CD4-positive, alpha-beta T cell treated with Interleukin-6 at 100 ng/mL for 8 hours (primary cell): ENCODE measurements around the gene CSRP2.

Source experiments
- DNase-seq: peaks from one replicate; pipeline ENCODE4 v3.0.0-alpha.2; 2020; ENCODE audit warnings: mixed read lengths, low spot score

CSRP2 gene

DNA sequence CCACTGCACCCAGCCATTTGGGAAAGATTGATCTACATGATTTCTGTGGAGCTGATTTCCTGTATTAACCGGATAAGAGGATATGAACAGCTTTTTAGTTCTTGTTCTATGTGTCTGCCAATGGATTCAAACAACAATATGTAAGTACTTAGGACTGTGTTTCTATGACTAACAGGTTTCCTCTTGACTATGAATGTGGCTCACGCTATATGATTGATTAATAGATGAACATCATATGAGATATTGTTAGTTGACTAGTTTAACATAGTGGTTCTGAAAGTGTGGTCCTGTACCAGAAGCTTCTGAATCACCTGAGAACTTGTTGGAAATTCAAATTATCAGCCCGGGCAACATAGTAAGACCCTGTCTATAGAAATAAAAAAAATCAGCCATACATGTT, 12.8 kb upstream of the CSRP2 start:
- no peak for DNase-seq

DNA sequence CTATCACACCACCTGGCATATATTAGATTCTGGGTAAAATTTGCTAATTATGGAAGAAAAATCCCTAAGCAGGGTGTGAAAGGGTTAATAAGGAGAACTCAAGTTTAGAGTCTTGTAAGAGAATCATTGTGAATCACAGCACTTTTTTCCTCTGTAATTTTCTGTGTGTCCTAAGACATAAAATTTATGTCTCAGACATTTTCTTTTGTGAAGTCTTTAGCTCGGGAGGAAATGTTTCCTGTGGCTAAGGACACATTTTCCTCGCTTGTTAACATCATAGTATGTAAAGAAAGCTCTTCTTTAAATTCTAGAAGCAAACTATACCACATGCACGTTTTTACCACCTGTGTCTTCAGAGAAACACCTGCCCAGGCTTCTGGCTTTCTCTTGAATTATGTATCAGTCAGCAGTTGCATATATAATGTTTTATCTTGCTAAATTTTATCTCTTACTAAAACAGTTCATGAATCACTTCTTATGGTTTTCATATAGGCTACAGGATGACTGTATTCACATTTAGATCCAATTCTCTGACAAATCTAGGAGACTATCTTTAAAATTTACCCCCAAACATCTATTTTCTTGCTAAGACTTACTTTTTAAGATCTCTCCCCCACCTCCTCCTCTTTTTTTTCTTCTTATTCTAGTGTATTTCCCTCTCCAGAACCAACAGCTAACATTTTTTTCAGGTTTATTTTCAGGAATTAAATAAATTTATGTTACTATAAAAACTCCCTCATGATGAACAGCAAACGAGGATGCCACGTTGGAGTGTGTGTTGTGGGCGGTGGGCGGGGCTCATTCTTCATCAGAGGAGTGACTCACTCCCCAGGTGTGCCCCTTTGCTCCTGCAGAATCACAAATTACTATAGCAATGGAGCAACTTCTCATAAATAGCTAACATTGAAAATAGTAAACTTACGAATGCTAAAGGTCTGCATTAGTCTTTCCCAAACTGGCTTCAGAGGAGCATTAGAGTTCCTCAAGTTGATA, 11.6 kb upstream of the CSRP2 start:
- no peak for DNase-seq

DNA sequence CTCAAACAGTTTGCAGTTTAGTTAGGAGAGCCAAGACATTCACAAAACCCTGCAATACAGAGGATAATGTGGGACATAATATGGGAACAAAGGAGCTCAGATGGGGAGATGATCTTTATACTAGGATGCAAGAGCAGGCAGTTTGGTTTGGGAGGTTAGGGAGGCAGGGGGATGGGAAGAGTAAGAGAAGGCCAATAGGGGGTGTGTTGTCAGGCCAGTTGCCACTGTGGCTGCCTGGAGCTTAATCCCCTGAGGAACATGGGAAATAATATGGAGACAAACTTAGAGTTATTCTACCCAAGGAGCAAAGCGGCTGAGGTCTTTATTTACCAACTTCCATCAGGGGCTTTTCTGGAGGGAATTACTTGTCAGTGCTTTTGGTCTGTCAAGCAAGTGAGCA, 10.0 kb upstream of the CSRP2 start:
- no peak for DNase-seq

DNA sequence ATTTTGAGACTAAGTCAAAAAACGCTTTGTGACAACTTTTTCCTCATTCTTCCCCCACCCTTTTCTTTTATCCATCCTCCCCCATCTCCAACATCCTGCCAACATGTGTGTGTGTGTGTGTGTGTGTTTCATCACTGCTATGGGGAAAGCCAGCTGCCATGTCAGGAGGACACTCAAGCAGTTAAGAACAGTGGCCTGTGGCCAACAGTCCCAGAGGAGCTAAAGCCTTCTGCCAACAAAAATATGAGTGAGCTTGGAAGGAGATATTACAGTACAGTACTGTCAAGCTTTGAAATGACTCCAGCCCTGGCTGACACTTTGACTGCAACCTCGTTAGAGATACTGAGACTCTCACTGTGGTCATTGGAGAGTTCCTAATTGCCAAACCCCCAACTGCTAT, 5.0 kb upstream of the CSRP2 start:
- no peak for DNase-seq

DNA sequence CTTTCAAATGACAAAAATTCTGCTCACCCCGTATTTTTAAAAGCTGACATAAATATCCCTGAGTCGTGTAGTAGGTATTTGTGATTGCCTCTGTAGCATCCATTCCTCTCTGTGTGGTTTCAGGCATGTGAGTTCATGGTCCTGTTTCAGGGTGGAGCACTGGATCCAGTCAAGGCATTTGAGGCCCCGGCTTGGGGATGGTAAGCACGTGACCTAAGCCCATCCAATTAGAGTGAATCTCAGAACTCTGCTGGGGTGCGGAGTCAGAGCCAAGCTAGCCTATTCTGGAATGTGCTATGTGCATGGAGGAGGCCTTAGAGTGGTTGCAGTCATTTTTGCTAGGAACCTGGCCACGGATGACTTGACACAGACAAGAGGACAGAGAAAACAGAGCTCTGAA, 4.3 kb upstream of the CSRP2 start:
- no peak for DNase-seq

DNA sequence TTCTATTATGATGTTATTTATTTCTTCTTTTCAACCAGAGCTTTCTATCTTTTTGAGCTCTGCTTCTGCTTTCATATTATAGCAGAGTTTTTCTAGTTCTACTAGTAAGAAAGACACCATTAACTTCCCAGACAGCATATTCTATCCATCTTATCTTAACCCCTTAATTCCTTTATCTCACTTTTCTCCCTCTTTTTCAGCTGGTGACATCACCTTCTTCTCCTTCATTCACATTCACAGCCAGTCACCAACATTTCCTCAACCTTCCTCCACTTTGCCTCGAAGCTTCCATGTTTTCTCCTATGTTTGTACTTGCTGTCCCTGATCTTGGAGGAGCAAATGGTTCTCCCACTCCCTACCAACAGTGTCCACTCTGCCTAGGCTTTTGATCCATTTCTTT, 3.5 kb upstream of the CSRP2 start:
- DNase-seq: no peak

DNA sequence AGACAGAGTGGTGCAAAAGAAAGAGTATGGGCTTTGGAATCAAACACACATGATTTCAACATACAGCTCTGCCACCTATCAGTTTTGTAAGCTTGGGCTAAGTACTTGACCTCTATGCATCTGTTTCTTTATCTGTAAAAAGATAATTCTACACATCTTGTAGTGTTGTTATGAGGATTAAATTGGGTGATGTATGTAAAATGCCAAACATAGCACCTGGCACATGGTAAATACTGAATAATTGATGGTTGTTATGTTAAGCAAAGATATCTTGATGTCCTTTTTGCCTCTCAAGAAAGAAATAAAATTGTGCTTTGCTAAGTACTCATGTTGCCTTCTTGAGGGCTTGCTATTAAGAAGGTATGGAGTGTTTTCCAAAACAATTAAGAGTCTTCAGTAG, 2.3 kb upstream of the CSRP2 start:
- DNase-seq: no peak

DNA sequence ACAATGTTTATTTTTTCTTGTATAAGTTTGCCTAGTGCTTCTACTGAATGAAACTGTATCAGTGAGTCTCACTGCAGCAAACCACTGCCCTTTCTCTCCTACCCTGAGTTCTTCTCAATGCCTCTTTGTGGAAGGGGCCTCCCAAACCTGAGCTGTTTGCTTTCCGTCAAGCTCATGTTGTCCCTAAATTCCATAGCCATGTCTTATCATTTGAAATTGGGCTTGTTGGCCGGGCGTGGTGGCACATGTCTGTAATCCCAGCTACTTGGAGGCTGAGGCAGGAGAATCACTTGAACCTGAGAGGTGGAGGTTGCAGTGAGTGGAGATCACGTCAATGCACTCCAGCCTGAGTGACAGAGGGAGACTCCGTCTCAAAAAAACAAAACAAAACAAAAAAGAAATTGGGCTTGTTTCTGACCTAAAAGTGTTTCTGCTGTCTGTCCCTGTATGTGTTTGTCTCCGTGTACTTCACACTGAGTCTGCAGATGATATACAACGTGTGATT, 1.8 kb upstream of the CSRP2 start:
- no peak for DNase-seq

DNA sequence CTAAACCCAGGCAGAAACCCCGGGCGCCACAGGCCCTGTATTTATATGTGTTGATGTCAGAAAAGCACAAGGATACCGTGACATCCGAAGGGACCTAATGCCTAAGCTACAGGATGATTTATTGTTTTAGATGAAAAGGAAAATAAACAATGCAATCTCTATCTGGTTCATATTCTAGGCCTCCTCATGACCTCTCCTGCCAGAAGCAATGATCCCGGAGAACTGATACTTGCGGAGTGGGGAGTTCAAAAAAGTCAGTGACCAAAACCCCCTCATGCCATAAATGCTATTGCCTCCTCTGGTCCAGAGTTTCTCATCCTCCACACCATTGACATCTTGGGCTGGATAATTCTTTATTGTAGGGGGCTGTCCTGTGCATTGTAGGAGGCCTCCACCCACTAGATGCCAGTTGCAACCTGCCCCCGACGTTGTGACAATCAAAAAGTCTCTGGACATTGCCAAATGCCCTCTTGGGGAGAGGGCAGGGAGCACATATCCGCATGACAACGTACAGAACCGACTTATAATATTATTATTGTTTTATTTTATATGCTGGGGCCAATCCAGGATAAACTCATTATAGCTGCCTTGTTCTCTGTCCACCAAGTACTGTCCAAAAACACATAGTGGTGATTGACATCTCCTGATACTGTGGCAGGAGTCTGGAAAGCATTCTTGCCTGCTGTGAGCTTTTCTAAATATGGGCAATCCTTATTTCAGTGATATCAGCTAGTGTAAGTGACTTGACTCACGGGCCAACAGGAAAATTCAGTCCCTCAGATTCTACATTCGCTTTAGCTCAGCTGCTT, 1.1 kb upstream of the CSRP2 start:
- no peak for DNase-seq

DNA sequence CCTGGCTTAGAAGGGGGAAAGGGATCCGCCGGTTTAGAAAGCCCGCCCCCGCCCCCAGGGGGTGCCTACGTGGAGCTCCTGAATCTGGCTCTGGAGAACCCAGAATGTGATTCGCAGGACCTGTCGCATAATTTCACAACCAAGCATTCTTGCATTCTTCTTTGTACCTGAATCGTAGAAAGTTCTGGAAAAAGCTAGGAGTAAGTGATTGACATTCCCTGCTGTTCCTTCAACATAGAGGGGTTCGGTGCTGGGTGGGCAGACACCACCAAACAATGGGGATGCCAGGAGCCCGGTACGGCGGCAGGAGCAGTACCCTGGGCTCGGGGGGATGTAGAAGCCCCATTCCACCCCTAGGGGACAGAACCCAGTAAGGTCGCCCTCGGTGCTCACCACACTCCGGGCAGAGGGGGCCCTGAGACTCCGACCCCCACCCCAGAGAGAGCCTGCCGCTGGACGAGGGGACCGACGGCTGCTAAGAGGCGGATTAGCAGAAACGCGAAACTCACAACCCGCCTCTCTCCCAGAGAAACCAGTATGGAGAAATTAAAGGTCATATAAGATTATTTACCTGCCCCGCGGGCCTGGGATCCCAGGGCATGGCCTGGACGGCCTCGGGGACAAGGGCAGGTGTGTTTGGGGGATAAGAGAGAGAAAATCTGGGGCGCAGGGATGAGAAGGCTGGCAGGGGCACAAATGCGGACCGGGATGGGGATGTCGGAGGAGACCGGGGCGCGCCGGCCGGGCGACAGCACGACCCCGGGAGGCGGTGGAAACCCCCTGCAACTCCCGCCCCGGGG, 520 bp downstream of the CSRP2 start:
- no peak for DNase-seq

DNA sequence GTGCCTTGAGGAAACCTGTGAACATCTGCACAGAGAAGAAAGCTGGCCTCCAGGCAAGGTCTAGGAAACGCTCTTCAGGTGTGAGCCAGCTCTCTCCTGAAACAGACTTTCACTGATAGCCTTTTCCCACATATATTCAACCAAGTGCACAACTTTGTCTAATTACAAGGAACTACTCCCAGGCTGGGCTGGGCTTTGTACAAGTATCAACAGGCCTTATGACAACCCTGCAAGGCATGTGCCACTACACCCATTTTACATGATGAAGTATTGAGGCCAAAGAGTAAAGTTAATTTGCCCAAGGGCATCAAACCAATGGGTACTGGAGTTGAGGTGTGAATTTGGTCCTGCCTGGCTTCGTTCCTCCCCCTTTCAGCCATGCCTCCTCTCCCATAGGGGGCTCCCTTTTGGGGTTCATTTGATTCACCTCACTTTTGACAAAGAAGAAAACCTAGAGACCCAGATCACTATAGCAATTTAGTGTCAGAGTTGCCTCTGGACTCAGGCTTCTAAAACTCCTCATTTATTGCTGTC, 2.1 kb downstream of the CSRP2 start:
- no peak for DNase-seq

DNA sequence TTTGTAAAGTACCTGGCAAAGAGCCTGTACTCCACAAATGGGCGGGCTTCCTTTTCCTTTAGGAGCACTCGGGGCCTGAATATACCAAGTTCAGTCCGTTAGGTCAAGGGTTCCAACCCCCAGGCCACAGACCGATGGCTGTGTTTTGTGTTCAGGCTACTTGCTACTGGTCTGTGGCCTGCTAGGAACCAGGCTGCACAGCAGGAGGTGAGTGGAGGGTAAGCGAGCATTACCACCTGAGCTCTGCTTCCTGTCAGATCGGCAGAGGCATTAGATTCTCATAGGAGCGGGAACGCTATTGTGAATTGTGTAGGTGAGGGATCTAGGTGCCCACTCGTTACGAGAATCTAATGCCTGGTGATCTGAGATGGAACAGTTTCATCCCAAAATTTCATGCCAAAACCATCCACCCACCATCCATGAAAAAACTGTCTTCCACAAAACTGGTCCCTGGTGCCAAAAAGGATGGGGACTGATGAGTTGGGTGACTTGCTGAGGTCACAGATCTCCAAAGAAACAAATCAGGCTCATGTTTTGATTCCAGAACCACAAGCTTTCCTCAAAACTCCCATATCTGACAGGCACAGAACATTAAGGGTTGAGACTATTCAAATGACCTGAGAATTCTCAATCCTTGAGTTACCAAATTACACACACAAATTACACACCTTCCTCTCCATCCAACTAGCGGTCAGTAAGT, 4.2 kb downstream of the CSRP2 start:
- DNase-seq: no peak

DNA sequence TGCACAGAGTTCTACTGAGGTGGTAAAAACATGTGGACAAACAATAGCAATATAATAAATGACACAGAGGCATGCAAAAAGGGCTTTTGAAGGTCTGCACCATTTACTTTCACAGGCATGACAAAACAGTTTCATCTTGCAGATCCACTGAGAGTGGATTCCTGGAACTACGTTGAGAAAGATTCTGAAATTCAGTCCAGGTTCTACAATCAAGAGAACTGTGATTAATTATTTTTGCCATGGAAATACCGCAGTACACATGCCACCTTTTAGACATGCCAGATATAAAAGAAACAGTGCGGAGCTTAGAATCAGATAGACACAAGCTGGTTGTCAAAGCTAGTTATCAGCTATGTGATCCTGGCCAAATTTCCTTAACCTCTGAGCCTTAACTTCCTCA, 4.8 kb downstream of the CSRP2 start:
- DNase-seq: no peak

DNA sequence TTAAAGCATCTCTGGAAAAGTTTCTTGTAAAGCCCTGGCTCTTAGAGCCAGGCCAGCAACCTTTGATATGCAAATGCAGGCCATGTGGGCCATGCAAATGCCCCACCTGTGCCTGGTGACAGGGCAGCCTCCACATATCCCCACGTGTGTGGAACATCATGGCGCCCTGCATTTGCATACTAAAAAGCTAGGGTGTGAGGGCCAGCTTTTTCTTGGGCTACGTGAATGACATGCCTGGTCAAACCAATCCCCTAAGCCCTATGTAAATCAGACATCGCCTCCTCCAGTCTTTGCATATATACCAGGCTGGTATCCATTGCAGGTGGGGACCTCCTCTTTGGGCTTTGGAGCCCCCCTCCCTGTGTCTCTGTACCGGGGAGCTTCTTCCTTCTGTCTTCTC, 6.4 kb downstream of the CSRP2 start:
- DNase-seq: no peak

DNA sequence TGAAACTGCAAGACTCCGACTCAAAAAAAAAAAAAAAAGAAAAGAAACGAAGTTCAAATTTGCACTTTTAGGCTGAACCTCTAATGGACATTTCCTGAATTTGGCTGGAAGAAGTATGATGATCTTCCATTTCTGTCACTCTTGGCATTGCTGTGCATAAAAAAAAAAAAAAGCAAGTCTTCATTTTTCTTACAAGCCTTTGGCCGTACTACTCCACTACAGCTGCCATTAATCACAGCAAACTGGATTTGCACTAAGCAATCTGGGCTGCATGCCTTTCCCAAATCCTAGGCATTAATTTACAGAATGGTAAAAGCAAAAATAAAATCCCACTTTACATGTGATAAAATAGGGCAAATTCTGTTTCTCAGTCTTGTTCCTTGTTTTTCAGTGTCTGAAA, 7.1 kb downstream of the CSRP2 start:
- no peak for DNase-seq

DNA sequence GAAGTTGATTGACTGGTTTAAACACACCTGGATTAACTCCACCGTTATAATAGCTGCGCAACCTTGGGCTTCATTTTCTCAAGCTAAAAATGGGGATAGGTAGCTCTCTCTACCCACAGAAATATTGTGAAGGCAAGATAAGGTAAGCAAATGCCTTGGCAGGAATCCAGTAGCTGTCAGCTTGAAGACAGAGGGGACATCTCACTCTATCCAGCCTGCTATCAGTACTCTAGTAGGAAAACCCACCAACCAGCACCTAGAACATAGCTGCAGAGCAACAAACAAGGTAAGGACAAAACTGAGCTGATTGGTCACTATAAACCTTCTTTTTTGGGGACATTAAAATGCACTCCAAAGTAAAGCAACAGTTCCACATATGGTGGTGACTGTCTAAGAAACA, 7.7 kb downstream of the CSRP2 start:
- DNase-seq: no peak

DNA sequence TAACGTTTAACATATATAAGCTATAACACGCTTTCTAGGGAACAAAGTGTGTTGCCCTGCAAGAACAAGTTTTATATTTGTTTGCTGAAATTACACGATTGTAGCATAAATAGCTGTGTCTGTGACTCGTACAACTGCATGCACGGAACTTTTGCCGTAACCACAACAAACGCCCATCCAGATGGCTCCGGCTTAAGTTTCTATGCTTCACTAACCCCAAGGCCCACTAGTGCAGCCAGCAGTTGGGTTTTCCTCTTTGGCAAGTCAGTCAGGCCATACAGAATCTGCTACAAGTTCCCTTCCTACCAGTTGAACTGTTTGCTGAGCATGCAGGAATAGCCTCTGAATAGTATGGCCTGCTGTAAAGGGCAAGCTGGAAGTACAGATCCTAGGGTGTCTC, 12.1 kb downstream of the CSRP2 start:
- DNase-seq: no peak

DNA sequence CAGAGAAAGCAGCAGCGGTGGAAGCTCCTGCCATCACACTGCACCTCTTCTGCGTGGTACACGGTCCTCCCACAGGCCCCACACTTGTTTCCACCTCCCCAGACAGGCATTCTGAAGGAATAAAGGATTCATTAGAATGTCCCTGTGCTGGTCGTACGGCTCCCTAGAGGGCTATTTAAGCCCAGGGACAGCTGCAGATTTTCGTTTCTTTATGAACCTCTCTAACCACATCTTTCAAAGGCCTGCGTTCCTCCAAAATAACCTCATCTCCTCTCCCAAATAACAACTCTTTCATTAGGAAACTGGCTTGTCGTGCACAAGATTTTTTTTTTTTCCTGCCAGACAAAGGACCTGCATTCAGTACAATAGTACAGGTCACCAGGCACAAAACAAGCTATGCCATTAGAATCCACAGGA, 12.7 kb downstream of the CSRP2 start:
- DNase-seq: no peak

DNA sequence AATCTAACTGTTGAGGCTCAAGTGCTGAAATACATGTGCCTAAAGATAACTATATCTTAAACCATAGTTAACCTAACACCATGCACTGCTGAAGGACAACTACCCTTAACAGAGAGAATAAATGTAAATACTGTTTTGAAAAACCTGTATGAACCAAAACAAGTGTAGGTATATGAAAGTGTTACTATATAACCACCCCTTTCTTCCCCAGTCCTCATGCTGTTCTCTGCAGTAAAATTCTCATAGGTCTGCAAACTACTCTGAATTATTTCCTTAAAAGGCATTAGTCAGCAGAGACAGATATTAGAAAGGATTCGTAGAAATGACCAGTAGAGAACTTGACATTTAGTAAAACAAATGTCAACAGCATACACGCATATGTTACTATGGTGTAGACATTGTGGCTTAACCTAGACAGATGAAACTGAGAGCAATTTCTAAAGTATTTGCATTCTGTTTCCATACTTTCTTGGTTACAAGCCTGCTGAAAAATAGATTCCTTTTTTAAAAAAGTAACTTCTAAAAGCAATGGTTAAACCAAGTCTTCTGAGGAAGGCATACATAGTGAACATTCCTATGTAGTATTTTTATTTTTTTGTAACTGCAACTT, 13.9 kb downstream of the CSRP2 start:
- no peak for DNase-seq

DNA sequence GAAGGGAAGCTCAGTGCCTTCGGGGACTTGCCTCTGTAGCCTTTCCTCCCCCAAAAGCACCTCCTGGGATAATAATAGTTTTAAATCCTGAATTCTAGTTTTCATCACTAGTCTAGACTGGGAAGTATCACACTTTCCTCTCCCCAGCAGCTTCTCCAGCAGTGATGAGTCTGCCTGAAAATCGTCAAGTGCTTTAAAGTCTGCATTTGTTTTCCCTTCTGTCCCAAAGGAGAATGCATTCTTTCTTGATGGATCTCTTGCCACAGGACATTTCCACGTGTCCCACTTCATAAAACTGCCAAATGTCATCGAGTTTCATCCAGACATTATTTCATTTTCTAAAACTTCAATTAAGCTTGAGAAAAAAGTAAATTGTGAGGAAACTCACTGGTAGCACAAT, 15.0 kb downstream of the CSRP2 start:
- DNase-seq: no peak
